ENCODE results near the gene BUD13.

GRCh38 chr11:116792144-116792868 lies 19.5 kb upstream of the BUD13 start:
- TF ChIP-seq, protein P1, sequence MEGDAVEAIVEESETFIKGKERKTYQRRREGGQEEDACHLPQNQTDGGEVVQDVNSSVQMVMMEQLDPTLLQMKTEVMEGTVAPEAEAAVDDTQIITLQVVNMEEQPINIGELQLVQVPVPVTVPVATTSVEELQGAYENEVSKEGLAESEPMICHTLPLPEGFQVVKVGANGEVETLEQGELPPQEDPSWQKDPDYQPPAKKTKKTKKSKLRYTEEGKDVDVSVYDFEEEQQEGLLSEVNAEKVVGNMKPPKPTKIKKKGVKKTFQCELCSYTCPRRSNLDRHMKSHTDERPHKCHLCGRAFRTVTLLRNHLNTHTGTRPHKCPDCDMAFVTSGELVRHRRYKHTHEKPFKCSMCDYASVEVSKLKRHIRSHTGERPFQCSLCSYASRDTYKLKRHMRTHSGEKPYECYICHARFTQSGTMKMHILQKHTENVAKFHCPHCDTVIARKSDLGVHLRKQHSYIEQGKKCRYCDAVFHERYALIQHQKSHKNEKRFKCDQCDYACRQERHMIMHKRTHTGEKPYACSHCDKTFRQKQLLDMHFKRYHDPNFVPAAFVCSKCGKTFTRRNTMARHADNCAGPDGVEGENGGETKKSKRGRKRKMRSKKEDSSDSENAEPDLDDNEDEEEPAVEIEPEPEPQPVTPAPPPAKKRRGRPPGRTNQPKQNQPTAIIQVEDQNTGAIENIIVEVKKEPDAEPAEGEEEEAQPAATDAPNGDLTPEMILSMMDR (IDR thresholded peaks at IDR 0.05; ENCODE audit: poor library complexity, severe bottlenecking): no peak
- TF ChIP-seq EZH2 (IDR thresholded peaks at IDR 0.05; ENCODE audit: borderline replicate concordance, insufficient read depth, low read length, poor library complexity, severe bottlenecking) (no peak), TAF1 (IDR thresholded peaks at IDR 0.05; ENCODE audit: low read depth) (no peak), POLR2AphosphoS5 (IDR thresholded peaks at IDR 0.05) (no peak), EP300 (conservative IDR thresholded peaks at IDR 0.05; ENCODE audit: poor library complexity, severe bottlenecking) (no peak), SMC3 (conservative IDR thresholded peaks at IDR 0.05; ENCODE audit: poor library complexity) (no peak), RAD21 (conservative IDR thresholded peaks at IDR 0.05) (no peak), MXI1 (conservative IDR thresholded peaks at IDR 0.05; ENCODE audit: poor library complexity, severe bottlenecking) (no peak)
- TF ChIP-seq, protein P2, sequence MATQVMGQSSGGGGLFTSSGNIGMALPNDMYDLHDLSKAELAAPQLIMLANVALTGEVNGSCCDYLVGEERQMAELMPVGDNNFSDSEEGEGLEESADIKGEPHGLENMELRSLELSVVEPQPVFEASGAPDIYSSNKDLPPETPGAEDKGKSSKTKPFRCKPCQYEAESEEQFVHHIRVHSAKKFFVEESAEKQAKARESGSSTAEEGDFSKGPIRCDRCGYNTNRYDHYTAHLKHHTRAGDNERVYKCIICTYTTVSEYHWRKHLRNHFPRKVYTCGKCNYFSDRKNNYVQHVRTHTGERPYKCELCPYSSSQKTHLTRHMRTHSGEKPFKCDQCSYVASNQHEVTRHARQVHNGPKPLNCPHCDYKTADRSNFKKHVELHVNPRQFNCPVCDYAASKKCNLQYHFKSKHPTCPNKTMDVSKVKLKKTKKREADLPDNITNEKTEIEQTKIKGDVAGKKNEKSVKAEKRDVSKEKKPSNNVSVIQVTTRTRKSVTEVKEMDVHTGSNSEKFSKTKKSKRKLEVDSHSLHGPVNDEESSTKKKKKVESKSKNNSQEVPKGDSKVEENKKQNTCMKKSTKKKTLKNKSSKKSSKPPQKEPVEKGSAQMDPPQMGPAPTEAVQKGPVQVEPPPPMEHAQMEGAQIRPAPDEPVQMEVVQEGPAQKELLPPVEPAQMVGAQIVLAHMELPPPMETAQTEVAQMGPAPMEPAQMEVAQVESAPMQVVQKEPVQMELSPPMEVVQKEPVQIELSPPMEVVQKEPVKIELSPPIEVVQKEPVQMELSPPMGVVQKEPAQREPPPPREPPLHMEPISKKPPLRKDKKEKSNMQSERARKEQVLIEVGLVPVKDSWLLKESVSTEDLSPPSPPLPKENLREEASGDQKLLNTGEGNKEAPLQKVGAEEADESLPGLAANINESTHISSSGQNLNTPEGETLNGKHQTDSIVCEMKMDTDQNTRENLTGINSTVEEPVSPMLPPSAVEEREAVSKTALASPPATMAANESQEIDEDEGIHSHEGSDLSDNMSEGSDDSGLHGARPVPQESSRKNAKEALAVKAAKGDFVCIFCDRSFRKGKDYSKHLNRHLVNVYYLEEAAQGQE (IDR thresholded peaks at IDR 0.05; ENCODE audit: borderline replicate concordance): no peak
